ENCODE data around the gene ADAMTS12. TPM values are rescaled to one million over a fixed set of nuclear protein-coding genes. Genes with fewer than 3 reads are reported as not detected.

The ADAMTS12 gene
- total and polyA plus RNA-seq, 2 donors (not counting 1 experiment from before 2014, with no cell fraction given) = 10.7 to 44.8 TPM

DNA sequence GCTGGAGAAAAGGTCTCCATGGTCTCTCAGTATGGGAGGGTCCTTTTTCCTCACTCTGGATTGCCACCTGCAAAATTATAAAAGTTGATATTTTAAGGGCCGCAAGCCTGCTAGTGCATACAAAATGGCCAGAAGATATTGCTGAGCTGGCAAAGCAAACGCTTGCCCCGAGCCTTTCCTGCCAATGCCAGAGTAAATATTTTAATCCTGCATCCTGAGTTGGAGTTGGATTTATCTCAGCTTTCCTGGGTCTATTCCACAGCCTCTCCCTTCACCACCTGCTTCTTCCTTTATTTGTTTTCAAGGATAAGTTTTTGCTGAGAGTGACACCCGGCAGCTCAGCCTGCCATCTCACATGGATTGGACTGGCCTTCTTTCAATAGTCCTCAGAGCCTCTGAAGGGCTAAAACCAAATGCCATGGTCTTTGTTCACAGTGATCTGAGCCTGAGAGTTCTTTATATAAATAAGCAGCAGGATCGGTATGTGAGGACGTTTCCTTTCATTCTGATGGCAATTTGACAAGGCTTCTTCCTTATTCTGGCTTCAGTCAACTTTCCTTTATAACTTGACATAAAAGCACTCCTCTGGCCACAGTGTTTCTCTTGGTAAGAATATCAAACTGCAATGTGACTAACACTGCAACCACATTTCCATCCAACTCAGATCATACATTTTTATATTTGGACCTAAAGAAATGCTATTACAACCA, 170.1 kb downstream of the ADAMTS12 start:
- no peak overlapping the region for H3K4me2 ChIP-seq (ENCODE audit: extremely low read depth, insufficient read depth, low read length)
- no peak overlapping the region for H3K27ac ChIP-seq (ENCODE audit: insufficient read depth, low read length)

DNA sequence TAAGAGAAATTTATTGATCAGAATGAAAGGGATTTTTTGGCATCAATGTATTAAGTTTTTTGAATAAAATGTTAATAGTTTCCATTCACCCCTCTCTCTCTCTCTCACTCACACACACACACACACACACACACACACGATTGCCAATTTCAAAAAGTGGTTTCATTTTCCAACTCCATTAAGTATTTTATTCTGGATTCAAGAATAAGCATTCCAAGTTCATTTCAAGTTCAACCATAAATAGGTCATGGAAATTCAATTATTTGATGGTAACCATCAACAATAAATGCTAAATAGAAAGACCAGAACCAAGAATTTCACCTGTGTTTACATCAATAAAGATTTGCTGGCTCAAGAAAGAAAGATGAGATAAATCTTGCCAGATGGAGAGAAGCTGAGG, 171.6 kb downstream of the ADAMTS12 start:
- H3K79me2 ChIP-seq (ENCODE audit: control insufficient read depth, insufficient read depth, low read length) = no peaks in the 10 kb centered on the region
- H3K36me3 ChIP-seq (ENCODE audit: control insufficient read depth, insufficient read depth, low read length) = no peaks in the 10 kb centered on the region
- no peaks in the 10 kb centered on the region for H3K27me3 ChIP-seq (ENCODE audit: control insufficient read depth, insufficient read depth, low read length)
- H3K9ac ChIP-seq (ENCODE audit: insufficient read depth, low read length) = no peak overlapping the region
- H3K27ac ChIP-seq (ENCODE audit: insufficient read depth, low read length) = no peak overlapping the region
- no peak overlapping the region for H3K4me3 ChIP-seq (replicated peaks in 1 of 4; ENCODE audit: control extremely low read depth in 1 of 4, insufficient read depth in 1 of 4, low read depth in 3 of 4, low read length in 4 of 4)
- no peaks in the 10 kb centered on the region for H3K9me3 ChIP-seq (ENCODE audit: control insufficient read depth, insufficient read depth, low read depth, low read length)
- H3K4me1 ChIP-seq (ENCODE audit: control insufficient read depth, extremely low read depth, insufficient read depth, low read length) = no peaks in the 10 kb centered on the region
- H3K4me2 ChIP-seq (ENCODE audit: extremely low read depth, insufficient read depth, low read length) = no peak overlapping the region
- H2AFZ ChIP-seq (ENCODE audit: low read length) = no peak overlapping the region
- no peak for TF ChIP-seq EZH2 (IDR thresholded peaks at IDR 0.05; ENCODE audit: low read length, missing control alignments)
- TF ChIP-seq, protein P1, sequence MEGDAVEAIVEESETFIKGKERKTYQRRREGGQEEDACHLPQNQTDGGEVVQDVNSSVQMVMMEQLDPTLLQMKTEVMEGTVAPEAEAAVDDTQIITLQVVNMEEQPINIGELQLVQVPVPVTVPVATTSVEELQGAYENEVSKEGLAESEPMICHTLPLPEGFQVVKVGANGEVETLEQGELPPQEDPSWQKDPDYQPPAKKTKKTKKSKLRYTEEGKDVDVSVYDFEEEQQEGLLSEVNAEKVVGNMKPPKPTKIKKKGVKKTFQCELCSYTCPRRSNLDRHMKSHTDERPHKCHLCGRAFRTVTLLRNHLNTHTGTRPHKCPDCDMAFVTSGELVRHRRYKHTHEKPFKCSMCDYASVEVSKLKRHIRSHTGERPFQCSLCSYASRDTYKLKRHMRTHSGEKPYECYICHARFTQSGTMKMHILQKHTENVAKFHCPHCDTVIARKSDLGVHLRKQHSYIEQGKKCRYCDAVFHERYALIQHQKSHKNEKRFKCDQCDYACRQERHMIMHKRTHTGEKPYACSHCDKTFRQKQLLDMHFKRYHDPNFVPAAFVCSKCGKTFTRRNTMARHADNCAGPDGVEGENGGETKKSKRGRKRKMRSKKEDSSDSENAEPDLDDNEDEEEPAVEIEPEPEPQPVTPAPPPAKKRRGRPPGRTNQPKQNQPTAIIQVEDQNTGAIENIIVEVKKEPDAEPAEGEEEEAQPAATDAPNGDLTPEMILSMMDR (conservative IDR thresholded peaks at IDR 0.05 in 1 of 2, IDR thresholded peaks at IDR 0.05 in 1 of 2; ENCODE audit: low read depth in 1 of 2, low read length in 2 of 2) = no peak
- DNase-seq (ENCODE audit: low read depth in 2 of 2) = no peak
- H4K20me1 ChIP-seq (ENCODE audit: control insufficient read depth, extremely low read depth, insufficient read depth, low read length) = no peaks in the 10 kb centered on the region

More for the DNA sequence above, 170.1 kb downstream of the ADAMTS12 start:
- Histone ChIP-seq H3K9ac (ENCODE audit: insufficient read depth, low read length) (no peak overlapping the region), H3K4me1 (ENCODE audit: control insufficient read depth, extremely low read depth, insufficient read depth, low read length) (peaks cover 3% of the 10 kb centered on the region), H3K27me3 (ENCODE audit: control insufficient read depth, insufficient read depth, low read length) (no peaks in the 10 kb centered on the region), H3K36me3 (ENCODE audit: control insufficient read depth, insufficient read depth, low read length) (no peaks in the 10 kb centered on the region), H3K4me3 (replicated peaks in 1 of 4; ENCODE audit: control extremely low read depth in 1 of 4, insufficient read depth in 1 of 4, low read depth in 3 of 4, low read length in 4 of 4) (no peak overlapping the region), H3K9me3 (ENCODE audit: control insufficient read depth, insufficient read depth, low read depth, low read length) (no peaks in the 10 kb centered on the region), H4K20me1 (ENCODE audit: control insufficient read depth, extremely low read depth, insufficient read depth, low read length) (no peaks in the 10 kb centered on the region), H2AFZ (ENCODE audit: low read length) (no peak overlapping the region), H3K79me2 (ENCODE audit: control insufficient read depth, insufficient read depth, low read length) (no peaks in the 10 kb centered on the region)
- peak; percentile 59 to 76 for DNase-seq (ENCODE audit: low read depth in 2 of 2)
- TF ChIP-seq EZH2 (IDR thresholded peaks at IDR 0.05; ENCODE audit: low read length, missing control alignments) = no peak

DNA sequence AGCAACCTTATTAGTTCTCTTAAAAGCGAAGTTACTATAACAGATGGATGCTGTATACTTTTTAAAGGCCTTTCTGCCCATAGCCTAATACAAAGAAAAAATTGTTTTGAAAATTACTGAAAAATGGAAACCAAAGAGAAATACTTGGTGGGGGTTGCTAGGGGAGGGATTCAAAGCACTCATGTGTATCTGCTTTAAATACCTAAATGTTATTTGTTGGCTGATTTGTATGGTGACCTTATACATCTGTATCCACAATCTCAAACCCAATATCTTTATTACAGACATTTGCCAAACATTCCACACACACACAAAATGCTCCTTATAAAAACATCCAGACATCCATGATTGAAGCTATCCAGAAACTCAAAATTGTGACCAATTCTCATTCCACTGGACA, 172.0 kb downstream of the ADAMTS12 start:
- Histone ChIP-seq H3K9ac (ENCODE audit: insufficient read depth, low read length) (no peak overlapping the region), H3K4me2 (ENCODE audit: extremely low read depth, insufficient read depth, low read length) (no peak overlapping the region), H3K27me3 (ENCODE audit: control insufficient read depth, insufficient read depth, low read length) (no peaks in the 10 kb centered on the region), H3K4me1 (ENCODE audit: control insufficient read depth, extremely low read depth, insufficient read depth, low read length) (no peaks in the 10 kb centered on the region), H3K4me3 (replicated peaks in 1 of 4; ENCODE audit: control extremely low read depth in 1 of 4, insufficient read depth in 1 of 4, low read depth in 3 of 4, low read length in 4 of 4) (no peak overlapping the region), H3K79me2 (ENCODE audit: control insufficient read depth, insufficient read depth, low read length) (no peaks in the 10 kb centered on the region), H3K9me3 (ENCODE audit: control insufficient read depth, insufficient read depth, low read depth, low read length) (no peaks in the 10 kb centered on the region), H2AFZ (ENCODE audit: low read length) (no peak overlapping the region), H3K36me3 (ENCODE audit: control insufficient read depth, insufficient read depth, low read length) (no peaks in the 10 kb centered on the region), H4K20me1 (ENCODE audit: control insufficient read depth, extremely low read depth, insufficient read depth, low read length) (no peaks in the 10 kb centered on the region), H3K27ac (ENCODE audit: insufficient read depth, low read length) (no peak overlapping the region)
- TF ChIP-seq, protein P1 (conservative IDR thresholded peaks at IDR 0.05 in 1 of 2, IDR thresholded peaks at IDR 0.05 in 1 of 2; ENCODE audit: low read depth in 1 of 2, low read length in 2 of 2) = no peak
- no peak for DNase-seq (ENCODE audit: low read depth in 2 of 2)
